NOMO-1 treated with DMSO at 0.1 percent for 48 hours (cell line): ENCODE measurements around the gene FRMPD2.
"Not testable (repeated sequence)": the region's sequence is repeated elsewhere in the genome, so short reads cannot be mapped to it uniquely, and the experiment has no call there.

Experiments
- DNase-seq: peaks from one replicate; lab custom pipeline; 2025; ENCODE audit not compliant: unreplicated experiment; lab: John Stamatoyannopoulos, UW

The FRMPD2 gene

DNA sequence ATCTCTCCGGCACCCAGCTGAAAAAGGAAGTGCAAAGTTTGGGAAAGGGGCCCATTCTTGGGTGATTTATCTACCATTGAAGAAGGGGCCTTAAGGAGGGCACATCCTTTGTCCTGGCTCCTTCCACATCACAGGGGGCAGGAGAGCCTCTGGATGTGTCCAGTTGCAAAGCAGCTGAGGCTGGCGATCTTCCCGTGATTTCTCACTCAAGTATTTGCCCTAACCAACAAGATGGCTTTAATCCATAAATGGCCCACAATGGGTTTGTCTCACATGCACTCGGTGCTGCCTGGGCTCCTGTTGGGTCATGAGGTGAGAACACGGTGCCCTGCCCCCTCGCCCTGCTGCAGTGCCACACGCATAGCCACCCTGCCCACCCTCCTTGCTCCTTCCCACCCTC is 14.2 kb upstream of the FRMPD2 start:
- no peak for DNase-seq

- DNase-seq, result no peak
Observed at GRCh38 chr10:48287417-48288391, 13.2 kb upstream of the FRMPD2 start.

DNA sequence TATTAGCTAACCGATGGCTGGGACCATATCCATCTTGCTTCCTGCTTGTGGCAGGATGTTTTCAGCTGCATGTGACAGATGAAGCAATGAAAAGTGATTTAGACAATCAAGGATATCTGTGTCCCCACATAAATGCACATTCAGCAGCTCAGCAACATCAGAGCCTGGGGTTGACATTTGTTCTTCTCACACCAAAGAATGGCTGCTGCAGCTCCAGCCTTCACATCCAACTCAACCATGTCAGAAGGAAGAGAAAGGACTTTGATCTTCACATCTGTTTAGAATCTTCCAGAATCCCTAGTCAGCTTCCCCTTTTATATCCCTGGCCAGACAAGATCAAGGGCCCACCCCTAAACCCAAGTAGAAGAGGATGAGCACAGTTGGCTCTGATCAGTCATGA is 11.9 kb upstream of the FRMPD2 start:
- DNase-seq, result no peak

DNA sequence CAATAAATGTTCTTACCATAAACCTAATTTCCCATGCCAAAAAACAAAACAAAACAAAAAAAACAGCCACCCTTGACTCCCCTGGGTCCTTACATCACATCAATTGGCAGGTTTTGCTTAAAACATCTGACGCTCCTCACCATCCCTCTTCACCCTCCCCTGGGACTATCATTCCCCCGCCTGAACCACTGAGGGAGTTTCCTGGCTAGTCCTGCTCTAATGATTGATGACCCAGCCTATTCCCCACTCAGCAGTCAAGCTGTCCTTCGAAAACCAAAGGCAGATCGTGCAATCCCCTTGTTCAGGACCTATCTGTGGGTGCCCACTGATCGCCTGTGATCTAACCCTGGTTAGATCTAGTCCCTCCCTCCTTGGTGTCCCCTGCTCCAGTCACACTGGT is 11.2 kb upstream of the FRMPD2 start:
- DNase-seq, result no peak

- no peak for DNase-seq
Observed at GRCh38 chr10:48284811-48285210, 10.3 kb upstream of the FRMPD2 start.

- DNase-seq, result no peak
Observed at GRCh38 chr10:48284002-48284546, 9.6 kb upstream of the FRMPD2 start.

GRCh38 chr10:48282829-48283228 is 8.3 kb upstream of the FRMPD2 start:
- DNase-seq, result peak; percentile 11

- DNase-seq, result not testable (repeated sequence)
Observed at GRCh38 chr10:48281697-48282096, 7.2 kb upstream of the FRMPD2 start.

DNA sequence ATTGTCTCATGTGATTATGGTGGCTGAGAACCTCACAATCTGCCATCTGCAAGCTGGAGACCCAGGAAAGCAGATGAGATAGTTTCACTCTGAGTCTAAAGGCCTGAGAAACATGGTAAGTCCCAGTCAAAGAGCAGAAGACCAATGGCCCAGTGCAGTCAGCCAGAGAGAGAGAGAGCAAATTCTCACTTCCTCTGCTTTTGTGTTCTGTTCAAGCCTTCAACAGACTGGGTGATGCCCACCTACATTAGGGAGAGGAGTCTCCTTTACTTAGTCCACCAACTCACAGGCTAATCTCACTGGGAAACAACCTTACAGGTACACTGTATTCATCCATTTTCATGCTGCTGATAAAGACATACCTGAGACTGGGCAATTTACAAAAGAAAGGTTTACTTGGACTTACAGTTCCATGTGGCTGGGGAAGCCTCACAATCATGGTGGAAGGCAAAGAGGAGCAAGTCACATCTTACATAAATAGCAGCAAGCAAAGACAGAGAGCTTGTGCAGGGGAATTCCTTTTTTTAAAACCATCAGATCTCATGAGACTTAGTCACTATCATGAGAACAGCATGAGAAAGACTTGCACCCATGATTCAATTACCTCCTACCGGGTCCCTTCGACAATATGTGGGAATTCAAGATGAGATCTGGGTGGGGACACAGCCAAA is 4.7 kb upstream of the FRMPD2 start:
- DNase-seq, result no peak

DNA sequence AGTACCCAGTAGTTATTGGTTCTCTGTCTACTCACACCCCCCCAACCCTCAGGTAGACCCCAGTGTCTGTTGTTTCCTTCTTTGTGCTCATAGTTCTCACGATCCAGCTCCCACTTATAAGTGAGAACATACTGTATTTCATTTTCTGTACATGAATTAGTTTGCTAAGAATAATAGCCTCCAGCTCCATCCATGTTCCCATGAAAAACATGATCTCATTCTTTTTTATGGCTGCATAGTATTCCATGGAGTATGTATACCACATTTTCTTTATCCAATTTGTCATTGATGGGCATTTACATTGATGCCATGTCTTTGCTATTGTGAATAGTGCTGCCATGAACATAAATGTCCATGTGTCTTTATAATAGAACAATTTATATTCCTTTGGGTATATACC is 2.6 kb upstream of the FRMPD2 start:
- DNase-seq, result no peak

DNA sequence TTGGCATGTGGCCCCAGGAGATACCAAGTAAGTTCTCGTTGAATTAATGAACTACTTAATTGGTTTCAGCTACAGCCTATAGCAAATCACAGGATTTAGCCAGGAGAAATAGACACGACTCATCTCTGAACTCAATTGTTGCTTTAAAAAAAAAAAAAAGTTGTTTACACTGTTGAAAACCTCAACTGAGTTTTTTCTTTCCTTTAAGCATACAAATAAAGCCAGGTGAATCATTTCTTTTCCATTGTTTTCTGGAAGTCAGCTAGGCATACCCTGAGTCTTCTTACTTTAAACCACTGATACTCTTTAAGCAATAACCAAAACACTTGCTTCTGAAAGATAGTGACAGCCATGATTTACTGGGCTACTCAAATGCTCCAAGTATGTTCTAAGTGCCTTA is 755 bp downstream of the FRMPD2 start:
- DNase-seq, result no peak

DNA sequence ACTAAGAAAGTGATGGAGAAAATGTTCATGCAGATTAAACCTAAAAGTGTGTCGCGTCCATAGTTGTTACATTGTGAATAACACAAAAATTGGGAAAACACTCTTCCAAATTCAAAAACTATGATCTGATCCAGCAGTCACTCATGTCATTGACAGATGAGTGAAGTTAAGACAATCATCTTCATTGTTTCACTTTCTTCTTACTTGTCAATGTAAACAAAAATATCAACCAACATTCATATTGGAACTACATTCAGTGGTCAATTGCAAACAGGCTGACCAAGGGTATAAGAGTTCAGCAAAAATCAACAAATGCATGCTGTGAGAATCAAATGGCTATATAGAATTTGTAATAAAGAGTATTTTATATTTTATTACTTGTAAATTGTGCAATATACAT is 1.8 kb downstream of the FRMPD2 start:
- DNase-seq, result no peak

DNA sequence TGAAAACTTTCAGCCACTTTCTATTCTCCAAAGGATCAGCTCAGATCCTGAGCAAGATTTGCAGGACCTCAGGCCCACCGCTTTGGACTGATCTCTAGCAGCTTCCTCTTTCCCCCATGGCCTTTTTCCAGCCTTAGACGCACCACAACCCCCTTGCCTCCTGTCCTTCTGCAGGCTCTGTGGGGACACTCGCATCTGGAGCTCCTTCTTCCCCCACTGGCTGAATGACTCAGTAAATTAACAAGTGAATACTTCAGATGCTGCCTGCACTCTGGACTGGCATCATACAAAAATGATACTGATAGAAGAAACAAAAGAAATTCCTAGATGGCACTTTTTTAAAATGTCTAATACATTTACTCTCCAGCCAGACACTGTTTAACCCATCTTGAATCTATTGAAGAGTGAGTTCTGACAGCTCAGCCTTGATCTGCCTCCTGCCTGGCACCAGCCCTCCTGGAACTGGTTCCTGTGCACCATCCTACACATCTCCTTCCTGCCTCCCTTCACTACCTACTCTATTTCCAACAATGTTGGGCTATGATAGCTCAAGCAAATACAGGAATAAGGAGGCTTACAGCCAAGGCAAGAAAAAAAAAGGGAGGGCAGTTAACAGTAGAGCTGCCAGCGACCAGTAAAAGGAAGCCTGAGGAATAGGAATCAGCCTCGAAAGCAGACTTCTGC is 3.3 kb downstream of the FRMPD2 start:
- no peak for DNase-seq

DNA sequence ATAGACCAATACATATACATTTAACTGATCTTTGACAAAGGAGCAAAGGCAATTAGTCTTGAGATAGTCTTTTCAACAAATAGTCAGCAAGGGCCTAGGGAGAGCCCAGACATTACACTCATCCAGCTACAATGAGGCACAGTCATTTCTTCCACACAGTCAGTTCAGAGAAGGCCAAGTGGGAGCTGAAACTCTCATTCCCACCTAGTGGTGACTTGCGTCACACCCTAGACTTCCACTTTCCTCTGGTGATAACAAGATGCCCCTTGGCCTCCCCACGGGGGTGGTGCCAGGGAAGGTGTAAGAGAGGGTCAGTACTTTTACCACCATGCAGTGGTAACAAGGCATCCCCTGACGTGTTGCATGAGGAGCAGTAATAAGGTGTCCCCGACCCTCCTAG is 8.0 kb downstream of the FRMPD2 start:
- DNase-seq, result no peak

DNA sequence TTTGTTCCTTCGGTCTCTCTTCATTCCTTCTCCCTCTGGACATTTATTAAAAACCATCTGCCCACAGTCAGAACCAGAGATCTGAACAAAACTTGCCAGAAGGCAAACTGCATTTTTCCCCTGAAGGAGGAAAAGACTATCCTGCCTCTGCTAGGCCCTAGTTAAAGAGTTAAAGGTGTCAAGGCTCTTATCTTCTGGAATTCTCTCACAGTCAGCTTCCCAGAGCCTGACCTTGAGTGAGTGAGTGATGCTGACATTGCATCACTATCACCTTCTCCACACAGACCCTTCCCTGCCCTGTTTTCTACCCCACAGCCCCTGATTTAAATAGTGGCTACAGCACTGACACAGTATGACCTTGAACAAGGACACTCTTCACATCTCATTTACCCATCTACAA is 16.4 kb downstream of the FRMPD2 start:
- DNase-seq, result no peak

DNA sequence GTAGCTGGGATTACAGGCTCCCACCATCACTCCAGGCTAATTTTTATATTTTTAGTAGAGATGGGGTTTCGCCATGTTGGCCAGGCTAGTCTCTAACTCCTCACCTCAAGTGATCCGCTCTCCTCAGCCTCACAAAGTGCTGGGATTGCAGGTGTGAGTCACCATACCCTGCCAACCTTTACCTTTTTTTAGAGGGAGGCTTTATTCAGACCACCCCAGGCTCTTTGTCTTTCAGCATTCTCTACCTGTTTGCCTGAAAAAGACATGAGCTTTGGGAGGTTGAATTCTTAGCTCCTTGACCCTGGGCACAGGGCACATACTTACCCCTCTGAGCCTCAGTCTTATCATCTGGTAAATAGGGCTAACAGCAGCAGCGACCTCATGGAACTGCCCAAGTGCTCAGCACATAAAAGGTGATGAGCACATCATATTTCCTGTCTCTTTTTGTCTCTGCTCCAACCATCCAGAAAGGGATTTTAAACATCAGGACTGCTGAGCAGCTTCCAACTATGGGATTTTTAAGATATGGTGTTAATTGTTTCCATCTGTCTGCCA is 17.0 kb downstream of the FRMPD2 start:
- DNase-seq, result no peak

DNA sequence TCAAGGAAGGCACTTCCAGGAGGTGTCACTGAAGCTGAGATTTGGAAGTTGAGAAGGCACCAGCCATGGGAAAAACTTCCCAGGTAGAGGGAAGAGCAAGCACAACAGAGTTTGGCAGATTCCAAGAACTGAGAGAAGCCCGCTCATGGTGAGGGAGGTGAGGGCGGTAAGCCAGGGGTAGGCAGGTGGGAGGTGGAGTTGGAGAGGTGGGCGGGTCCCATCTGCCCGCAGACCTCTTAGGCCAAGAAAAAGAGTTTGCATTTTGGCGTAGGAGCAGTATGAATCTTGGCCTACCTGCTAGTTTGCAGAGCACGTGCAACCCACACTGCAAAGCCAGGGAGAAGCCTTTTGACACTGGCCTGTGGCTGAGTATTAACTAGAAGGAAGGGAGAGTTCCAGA is 18.8 kb downstream of the FRMPD2 start:
- no peak for DNase-seq

GRCh38 chr10:48254750-48255512 is 19.6 kb downstream of the FRMPD2 start:
- DNase-seq, result no peak

- DNase-seq, result no peak
Observed at GRCh38 chr10:48253970-48254657, 20.4 kb downstream of the FRMPD2 start.

DNA sequence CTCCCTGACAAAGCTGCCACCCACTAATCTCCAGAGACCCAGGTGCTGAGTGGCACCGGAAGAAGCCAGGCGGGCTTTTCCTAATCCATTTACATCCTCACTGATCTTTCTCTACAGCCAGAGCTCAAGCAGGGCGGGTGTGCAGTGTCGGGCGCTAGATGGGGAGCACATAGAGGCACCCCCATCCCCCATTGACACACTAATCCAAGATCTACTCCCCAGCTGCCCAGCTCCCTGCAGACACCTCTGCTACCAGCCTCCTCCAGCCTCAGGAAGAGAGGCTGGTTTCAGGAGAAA is 22.2 kb downstream of the FRMPD2 start:
- DNase-seq, result no peak
